ENCODE measurements around the gene RNF123. TPM values are rescaled to one million over a fixed set of nuclear protein-coding genes. Genes with fewer than 3 reads are reported as not detected.
"Not testable (repeated sequence)": the region's sequence is repeated elsewhere in the genome, so short reads cannot be mapped to it uniquely, and the experiment has no call there.

RNF123 gene
- total RNA-seq, 1 donor, result 19.4 TPM

- not testable (repeated sequence) for DNase-seq (ENCODE audit: low read depth); H3K4me3 ChIP-seq (ENCODE audit: low read depth, low read length)
Measured at GRCh38 chr3:49687424-49687795, 1.9 kb upstream of the RNF123 start.

- peak overlapping the region; percentile 93 for H3K4me3 ChIP-seq (ENCODE audit: low read depth, low read length)
- DNase-seq (ENCODE audit: low read depth), result not testable (repeated sequence)
Measured at GRCh38 chr3:49688338-49689045, 865 bp upstream of the RNF123 start.

GRCh38 chr3:49689908-49690624, 709 bp downstream of the RNF123 start:
- H3K4me3 ChIP-seq (ENCODE audit: low read depth, low read length), result peak overlapping the region; percentile 93
- not testable (repeated sequence) for DNase-seq (ENCODE audit: low read depth)

DNA sequence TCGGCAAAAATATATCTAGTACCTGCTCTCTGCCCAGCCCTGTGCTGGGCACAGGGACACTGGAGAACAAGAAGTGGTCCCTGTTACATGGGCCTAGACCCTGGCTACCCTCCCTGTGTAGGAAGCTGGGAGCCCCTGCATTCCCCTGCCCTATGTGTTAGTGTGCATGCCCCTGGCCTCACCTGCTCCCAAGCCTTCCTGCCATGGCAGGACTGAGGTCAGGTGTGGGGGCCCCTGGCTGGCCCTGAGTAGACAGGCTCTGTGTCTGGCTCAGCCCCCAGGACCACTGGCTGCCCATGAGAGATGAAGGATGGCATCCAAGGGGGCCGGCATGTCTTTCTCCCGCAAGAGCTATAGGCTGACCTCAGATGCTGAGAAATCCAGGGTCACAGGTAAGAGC, 1.5 kb downstream of the RNF123 start:
- DNase-seq (ENCODE audit: low read depth), result not testable (repeated sequence)
- H3K4me3 ChIP-seq (ENCODE audit: low read depth, low read length), result peak overlapping the region; percentile 18

DNA sequence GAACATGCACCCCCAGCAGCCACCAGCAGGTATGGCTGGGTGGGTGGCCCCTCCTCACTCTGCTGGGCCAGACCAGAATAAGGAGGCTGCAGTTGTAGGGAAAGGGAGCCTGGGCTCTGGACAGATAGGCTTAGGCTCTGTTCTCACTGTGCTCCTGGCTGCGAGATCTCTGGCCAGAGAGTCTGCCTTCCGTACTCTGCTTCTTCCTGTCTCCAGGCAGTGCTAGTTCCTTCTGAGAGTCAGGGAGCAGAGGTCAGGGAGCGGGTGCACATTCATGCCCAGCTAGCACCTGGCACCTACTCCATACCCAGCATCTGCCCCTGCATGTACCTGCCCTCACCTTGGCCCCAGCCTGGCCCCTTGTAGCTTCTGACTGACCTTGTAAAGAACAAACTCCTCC, 2.1 kb downstream of the RNF123 start:
- not testable (repeated sequence) for H3K4me3 ChIP-seq (ENCODE audit: low read depth, low read length); DNase-seq (ENCODE audit: low read depth)

GRCh38 chr3:49694409-49695070, 5.2 kb downstream of the RNF123 start:
- H3K4me3 ChIP-seq (ENCODE audit: low read depth, low read length); DNase-seq (ENCODE audit: low read depth): not testable (repeated sequence)

DNA sequence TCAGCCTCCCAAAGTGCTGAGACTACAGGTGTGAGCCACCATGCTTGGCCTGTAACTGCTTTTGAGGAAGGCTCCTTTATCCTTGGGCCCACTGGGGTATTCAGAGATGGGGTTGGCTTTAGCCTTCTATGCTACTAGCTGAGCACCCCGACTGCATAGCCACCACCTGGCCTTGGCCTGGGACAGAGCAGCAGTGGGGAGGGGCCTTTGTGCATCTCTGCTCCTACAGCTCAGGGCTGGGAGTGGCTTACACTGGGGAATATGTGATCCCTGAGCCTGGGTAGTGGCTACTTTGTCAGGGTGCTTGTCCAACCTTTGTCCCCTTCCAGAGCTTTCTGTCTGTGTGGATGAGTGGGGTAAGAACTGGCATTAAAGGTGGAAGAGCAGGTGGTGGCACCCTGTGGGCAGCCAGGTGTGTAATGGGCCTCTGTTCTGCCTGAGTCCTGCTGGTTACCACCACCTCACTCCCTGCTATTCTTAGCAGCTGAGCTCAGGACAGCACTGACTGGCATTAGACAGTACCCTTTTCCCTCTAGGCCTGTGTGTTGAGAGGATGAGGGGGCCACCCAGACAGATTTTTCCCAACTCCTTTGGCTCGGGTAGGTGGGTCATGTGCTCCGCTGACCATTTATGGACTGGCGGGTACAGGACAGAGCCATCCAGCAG, 6.1 kb downstream of the RNF123 start:
- not testable (repeated sequence) for DNase-seq (ENCODE audit: low read depth)

GRCh38 chr3:49699281-49699979, 10.1 kb downstream of the RNF123 start:
- no peak for DNase-seq (ENCODE audit: low read depth)
- H3K4me3 ChIP-seq (ENCODE audit: low read depth, low read length), result no peak overlapping the region
- TF ChIP-seq CTCF (IDR thresholded peaks at IDR 0.05; ENCODE audit: insufficient read depth, low read length), result no peak

More for the DNA sequence above, 6.1 kb downstream of the RNF123 start:
- not testable (repeated sequence) for H3K4me3 ChIP-seq (ENCODE audit: low read depth, low read length)

GRCh38 chr3:49700014-49700413, 10.7 kb downstream of the RNF123 start:
- DNase-seq (ENCODE audit: low read depth), result no peak
- no peak for TF ChIP-seq CTCF (IDR thresholded peaks at IDR 0.05; ENCODE audit: insufficient read depth, low read length)
- H3K4me3 ChIP-seq (ENCODE audit: low read depth, low read length), result no peak overlapping the region

DNA sequence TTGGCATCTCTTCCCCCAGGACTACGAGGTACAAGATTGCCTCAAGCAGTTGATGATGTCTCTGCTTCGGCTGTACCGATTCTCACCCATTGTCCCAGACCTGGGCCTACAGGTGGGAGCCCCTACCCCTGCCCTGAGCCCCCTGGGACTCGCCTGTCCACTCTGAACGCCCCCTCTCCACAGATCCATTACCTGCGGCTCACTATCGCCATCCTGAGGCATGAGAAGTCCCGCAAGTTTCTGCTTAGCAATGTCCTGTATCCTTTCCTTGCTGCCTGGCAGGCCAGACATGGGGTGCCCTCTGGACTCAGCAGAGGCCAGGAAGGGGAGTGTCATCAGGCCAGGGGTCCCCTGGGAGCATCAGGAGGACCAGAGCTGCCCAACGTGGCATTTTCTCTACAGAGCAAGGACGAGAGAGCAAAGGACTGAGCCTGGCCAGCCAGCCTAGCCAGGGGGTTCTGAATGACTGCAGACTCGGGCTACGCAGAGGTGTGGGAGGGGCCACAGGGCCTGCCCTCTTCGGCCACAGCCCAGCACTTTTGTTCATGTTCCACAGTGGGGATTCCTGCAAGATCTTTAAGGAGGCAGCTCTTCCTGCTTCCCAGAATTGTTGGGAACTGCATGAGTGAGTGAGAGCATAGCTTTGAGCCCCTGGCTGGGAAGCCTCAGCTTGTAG, 11.2 kb downstream of the RNF123 start:
- H3K4me3 ChIP-seq (ENCODE audit: low read depth, low read length), result no peak overlapping the region
- DNase-seq (ENCODE audit: low read depth), result no peak
- TF ChIP-seq CTCF (IDR thresholded peaks at IDR 0.05; ENCODE audit: insufficient read depth, low read length), result no peak
